HCT116 (cell line): ENCODE measurements around the gene OR2AE1.

Source experiments
- ATF3 ChIP-seq: IDR thresholded peaks from 2 replicates; pipeline ENCODE4 v1.6.1; 2012
- CTCF ChIP-seq, 3 experiments: fragments of 200-600 bp in 1 of 3; sonication (generic) in 1 of 3; IDR thresholded peaks in 2 of 3; conservative IDR thresholded peaks in 1 of 3; 2 replicates each; pipeline ENCODE4 v1.5.1; 2012 to 2017; ENCODE audit warnings: low read depth in 2 of 3, low read length in 2 of 3, antibody characterized with exemption in 1 of 3, borderline replicate concordance in 1 of 3, control low read depth in 1 of 3, mild to moderate bottlenecking in 1 of 3, mixed read lengths in 1 of 3, mixed run types in 1 of 3, moderate library complexity in 1 of 3; ENCODE audit not compliant: insufficient read depth in 1 of 3
- ELF1 ChIP-seq: IDR thresholded peaks from 2 replicates; pipeline ENCODE4 v1.6.1; 2012; ENCODE audit warnings: low read depth, borderline replicate concordance
- EZH2 ChIP-seq: fragments of 200-600 bp; sonication (generic); IDR thresholded peaks from 2 replicates; pipeline ENCODE4 v1.6.1; 2017; ENCODE audit warnings: antibody characterized with exemption, mixed run types
- EZH2phosphoT487 ChIP-seq: fragments of 200-600 bp; IDR thresholded peaks from 2 replicates; pipeline ENCODE4 v1.6.1; 2018; ENCODE audit warnings: antibody characterized with exemption, borderline replicate concordance
- FOSL1 ChIP-seq: IDR thresholded peaks from 2 replicates; pipeline ENCODE4 v1.6.1; 2012; ENCODE audit warnings: low read depth
- JUND ChIP-seq: IDR thresholded peaks from 2 replicates; pipeline ENCODE4 v1.6.1; 2012
- POLR2A ChIP-seq: IDR thresholded peaks from 2 replicates; pipeline ENCODE4 v1.7.0; 2011; ENCODE audit warnings: borderline replicate concordance; ENCODE audit not compliant: insufficient read depth, insufficient read length; ENCODE audit errors: extremely low read depth
- POLR2AphosphoS5 ChIP-seq: IDR thresholded peaks from 2 replicates; pipeline ENCODE4 v1.6.1; 2011; ENCODE audit warnings: mild to moderate bottlenecking, low read depth, low read length, moderate library complexity
- RAD21 ChIP-seq: IDR thresholded peaks from 2 replicates; pipeline ENCODE4 v1.6.1; 2012; ENCODE audit warnings: low read depth, mild to moderate bottlenecking
- SP1 ChIP-seq: IDR thresholded peaks from 2 replicates; pipeline ENCODE4 v1.6.1; 2012; ENCODE audit warnings: low read depth
- SRF ChIP-seq: IDR thresholded peaks from 2 replicates; pipeline ENCODE4 v1.6.1; 2012; ENCODE audit warnings: low read depth
- ZFX ChIP-seq: fragments of 450-650 bp; IDR thresholded peaks from 2 replicates; pipeline ENCODE4 v1.6.1; 2017

GRCh38 chr7:99863847-99864440, 12.9 kb downstream of the OR2AE1 start:
- no peak for TF ChIP-seq ZFX
- TF ChIP-seq POLR2A = no peak
- TF ChIP-seq CTCF (IDR thresholded peaks at IDR 0.05 in 2 of 3, conservative IDR thresholded peaks at IDR 0.05 in 1 of 3; ENCODE audit: borderline replicate concordance in 1 of 3, insufficient read depth in 1 of 3, low read depth in 2 of 3, low read length in 2 of 3) = no peak
- no peak for TF ChIP-seq SP1
- TF ChIP-seq POLR2AphosphoS5 = no peak
- no peak for TF ChIP-seq RAD21
- TF ChIP-seq EZH2phosphoT487 = no peak
- no peak for TF ChIP-seq SRF
- TF ChIP-seq ATF3 = no peak
- TF ChIP-seq FOSL1 = no peak
- TF ChIP-seq EZH2 = no peak
- TF ChIP-seq JUND = no peak
- no peak for TF ChIP-seq ELF1
